GM21576 (cell line): Measurements from ENCODE around the gene SYNJ2BP.
"Not testable (repeated sequence)": the region's sequence is repeated elsewhere in the genome, so short reads cannot be mapped to it uniquely, and the experiment has no call there.

Source experiments
- ATAC-seq: cut with Tn5 transposase; IDR thresholded peaks from one replicate; pipeline ENCODE4 v1.9.1; 2021; ENCODE audit warnings: mild to moderate bottlenecking, moderate library complexity; ENCODE audit not compliant: unreplicated experiment

The SYNJ2BP gene

GRCh38 chr14:70416725-70417349, at the start of gene SYNJ2BP:
Gene SYNJ2BP (minus strand): TSS chr14:70417090. CDS start chr14:70416963, 127 bp downstream.
- ATAC-seq: no peak

DNA sequence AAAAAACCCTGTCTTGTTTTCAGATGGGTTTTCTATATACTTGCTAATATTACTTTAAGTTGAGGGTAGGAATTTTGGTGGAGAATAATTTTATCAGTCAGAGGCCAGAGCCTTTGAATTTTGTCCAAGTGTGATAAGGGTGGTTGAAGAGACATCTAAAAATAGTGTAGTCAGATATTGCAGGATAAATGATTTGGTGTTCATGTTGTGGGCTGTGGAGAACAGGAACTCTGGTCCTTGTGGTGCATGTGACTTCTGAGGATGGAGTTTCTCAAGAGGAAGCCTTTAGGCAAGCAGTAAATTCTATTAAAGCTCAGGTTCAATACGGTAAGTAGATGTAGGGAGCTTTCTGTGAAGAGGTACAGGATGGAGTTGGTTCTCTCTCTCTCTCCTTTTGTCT, 37.8 kb upstream of the SYNJ2BP start:
- no peak for ATAC-seq

- ATAC-seq: no peak
Observed at GRCh38 chr14:70451874-70452273, 35.0 kb upstream of the SYNJ2BP start, which contains the start of gene ADAM21. Gene ADAM21 (plus strand): TSS chr14:70452174. CDS start chr14:70457500, 5,326 bp downstream.

- ATAC-seq: no peak
Observed at GRCh38 chr14:70448633-70449340, 31.9 kb upstream of the SYNJ2BP start.

DNA sequence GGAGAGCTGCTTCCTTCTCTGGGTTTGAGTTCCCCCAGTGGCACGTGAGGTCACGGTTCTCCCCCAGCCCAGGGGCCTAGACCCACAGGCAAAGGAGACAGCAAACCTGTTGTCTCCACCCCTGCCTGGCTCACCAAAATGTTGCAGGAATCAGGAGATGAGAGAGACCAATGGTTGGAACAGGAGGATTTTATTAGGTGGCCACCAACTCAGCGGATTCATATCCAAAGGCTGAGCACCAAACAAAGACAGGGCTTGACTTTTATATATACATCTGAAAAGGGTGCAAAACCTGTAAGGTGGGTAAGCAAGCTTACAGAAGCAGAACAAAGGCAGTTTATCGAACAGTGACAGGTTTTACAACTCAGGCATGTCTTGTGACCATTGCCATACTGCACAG, 25.9 kb upstream of the SYNJ2BP start:
- ATAC-seq: no peak

GRCh38 chr14:70441641-70442040, 24.8 kb upstream of the SYNJ2BP start:
- ATAC-seq: no peak

DNA sequence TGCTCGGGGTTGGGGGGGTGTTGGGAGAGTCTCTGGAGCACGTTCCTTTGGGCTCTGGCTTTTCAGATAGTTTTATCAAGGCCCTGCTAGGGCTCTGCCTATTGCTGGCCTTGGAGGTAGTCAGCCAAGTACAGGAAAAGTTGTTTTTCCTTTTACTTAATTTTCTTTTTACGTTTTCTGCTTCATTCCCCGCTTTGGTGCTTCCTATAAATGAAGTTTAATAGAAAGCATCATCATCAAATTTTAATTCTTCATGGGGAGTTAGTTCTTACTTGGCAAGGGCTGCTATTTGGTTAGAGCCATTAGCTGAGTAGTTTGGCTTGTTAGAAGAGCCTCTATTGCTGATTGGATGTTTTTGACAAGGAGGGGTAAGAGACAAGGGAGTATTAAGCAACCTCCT, 20.0 kb upstream of the SYNJ2BP start:
- no peak for ATAC-seq

DNA sequence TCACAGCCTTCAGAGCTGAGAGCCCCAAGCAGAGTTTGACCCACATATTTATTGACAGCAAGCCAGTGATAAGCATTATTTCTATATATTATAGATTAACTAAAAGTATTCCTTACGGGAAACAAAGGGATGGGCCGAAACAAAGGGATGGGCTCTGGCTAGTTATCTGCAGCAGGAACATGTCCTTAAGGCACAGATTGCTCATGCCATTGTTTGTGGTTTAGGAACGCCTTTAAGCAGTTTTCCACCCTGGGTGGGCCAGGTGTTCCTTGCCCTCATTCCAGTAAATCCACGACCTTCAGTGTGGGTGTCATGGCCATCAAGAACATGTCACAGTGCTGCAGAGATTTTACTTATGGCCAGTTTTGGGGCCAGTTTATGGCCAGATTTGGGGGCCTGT, 9.7 kb upstream of the SYNJ2BP start:
- not testable (repeated sequence) for ATAC-seq

GRCh38 chr14:70425354-70425753, 8.5 kb upstream of the SYNJ2BP start:
- ATAC-seq: no peak

DNA sequence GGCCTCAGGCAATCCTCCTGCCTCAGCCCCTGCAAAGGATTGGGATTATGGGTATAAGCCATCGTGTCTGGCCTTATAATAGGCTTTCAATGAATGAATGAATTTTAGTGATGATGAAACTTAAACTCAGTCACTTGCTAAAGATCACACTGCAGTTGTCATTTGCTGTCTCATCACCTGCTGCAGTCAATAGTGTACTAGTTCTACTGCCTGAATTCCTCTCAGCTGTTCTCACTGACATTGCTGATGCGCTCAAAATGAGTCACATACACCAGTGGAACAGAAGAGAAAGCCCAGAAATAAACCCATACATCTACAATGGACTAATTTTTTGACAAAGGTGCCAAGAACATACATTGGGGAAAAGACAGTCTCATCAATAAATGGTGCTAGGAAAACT, 5.6 kb upstream of the SYNJ2BP start:
- ATAC-seq: no peak

- ATAC-seq: not testable (repeated sequence)
Observed at GRCh38 chr14:70419270-70419931, 2.5 kb upstream of the SYNJ2BP start.

- no peak for ATAC-seq
Observed at GRCh38 chr14:70416338-70416724, 559 bp downstream of the SYNJ2BP start.

- ATAC-seq: no peak
Observed at GRCh38 chr14:70415788-70416187, 1.1 kb downstream of the SYNJ2BP start.

GRCh38 chr14:70407621-70408020, 9.3 kb downstream of the SYNJ2BP start:
- no peak for ATAC-seq

DNA sequence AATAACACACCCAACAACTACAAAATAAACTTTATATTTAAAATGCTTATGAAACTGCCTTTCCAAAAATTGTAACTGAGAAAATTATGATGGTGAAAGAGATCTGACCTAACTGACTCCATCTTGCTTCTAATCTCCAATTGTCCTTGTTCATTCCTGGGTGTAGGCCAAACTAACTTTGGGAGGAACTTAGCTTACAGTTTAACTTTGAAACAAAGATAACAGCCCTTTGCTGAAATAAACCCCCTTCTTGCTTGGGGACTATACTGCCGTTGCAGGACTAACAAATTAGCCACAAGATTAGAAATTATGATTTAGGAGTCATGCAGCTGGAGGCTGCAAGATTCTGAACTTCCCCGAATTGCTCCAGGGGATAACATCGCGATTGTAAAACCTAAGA, 10.7 kb downstream of the SYNJ2BP start:
- ATAC-seq: not testable (repeated sequence)

- ATAC-seq: not testable (repeated sequence)
Observed at GRCh38 chr14:70403335-70403734, 13.6 kb downstream of the SYNJ2BP start.

DNA sequence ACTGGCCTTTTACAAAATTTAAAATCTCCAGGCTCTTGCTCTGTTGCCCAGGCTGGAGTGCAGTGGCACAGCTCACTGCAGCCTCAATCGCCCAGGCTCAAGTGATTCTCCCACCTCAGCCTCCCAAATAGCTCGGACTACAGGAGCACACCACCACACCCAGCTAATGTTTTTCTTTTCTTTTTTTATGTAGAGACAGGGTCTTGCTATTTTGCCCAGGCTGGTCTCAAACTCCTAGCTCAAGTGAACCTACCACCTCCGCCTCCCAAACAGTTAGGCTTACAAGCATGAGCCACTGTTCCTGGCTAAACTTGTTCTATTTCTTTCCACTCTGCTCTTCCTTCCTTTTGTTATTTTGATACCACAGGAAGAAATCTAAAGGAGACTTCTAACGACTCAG, 15.2 kb downstream of the SYNJ2BP start:
- ATAC-seq: no peak

GRCh38 chr14:70398706-70399431, 18.0 kb downstream of the SYNJ2BP start:
- ATAC-seq: no peak

- ATAC-seq: no peak
Observed at GRCh38 chr14:70398280-70398679, 18.6 kb downstream of the SYNJ2BP start.

- no peak for ATAC-seq
Observed at GRCh38 chr14:70397746-70398145, 19.1 kb downstream of the SYNJ2BP start.

DNA sequence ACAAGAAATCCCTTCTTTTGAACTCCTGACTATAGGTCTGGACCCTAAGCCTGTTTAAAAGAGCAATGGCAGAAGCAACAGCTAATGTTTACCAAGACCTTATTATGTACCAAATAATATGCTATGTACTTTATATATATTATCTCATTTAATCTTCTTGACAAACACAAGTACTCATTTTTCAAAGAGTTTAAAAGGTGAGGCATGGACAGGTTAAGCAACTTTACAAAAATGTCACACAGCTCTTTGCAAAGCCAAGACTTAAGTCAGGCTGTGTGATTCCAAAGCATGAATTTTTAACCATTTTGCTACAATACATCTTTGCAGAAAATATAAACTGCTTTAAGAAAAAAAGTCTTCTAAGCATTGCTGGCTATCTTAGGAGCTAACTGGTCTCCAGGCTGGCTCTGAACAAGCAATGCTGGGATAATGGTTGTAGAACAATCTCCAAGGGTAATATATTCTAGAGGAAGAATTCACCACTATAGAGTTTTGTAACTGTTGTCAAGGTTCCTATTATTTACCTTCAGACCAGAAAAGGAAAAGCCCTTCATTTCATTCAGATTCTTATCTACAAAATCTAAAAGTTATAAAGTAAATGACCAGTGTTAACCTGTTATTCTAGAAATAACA, 22.1 kb downstream of the SYNJ2BP start:
- no peak for ATAC-seq
